GM19395 (cell line): ENCODE data around the gene PLK3.
"Not testable (repeated sequence)": the region's sequence is repeated elsewhere in the genome, so short reads cannot be mapped to it uniquely, and the experiment has no call there.

Experiments used
- ATAC-seq: cut with Tn5 transposase; IDR thresholded peaks from one replicate; pipeline ENCODE4 v1.9.1; 2021; ENCODE audit warnings: mild to moderate bottlenecking, moderate library complexity; ENCODE audit not compliant: unreplicated experiment

Gene PLK3

GRCh38 chr1:44786841-44787426 is 13.2 kb upstream of the PLK3 start:
- ATAC-seq = no peak

GRCh38 chr1:44787506-44787905 is 12.7 kb upstream of the PLK3 start:
- no peak for ATAC-seq

- no peak for ATAC-seq
These were observed 11.9 kb upstream of the PLK3 start, which contains the start of gene BEST4 for GRCh38 chr1:44788120-44788860. Gene BEST4 (minus strand): TSS chr1:44788170. CDS start chr1:44787705, 465 bp downstream.

GRCh38 chr1:44790968-44791801 is 9.0 kb upstream of the PLK3 start:
- no peak for ATAC-seq

- no peak for ATAC-seq
These were observed 7.3 kb upstream of the PLK3 start for GRCh38 chr1:44792736-44793502.

GRCh38 chr1:44797886-44798285 is 2.3 kb upstream of the PLK3 start:
- ATAC-seq = not testable (repeated sequence)

- ATAC-seq = no peak
These were observed 1.5 kb upstream of the PLK3 start for GRCh38 chr1:44798481-44799365.

GRCh38 chr1:44801491-44802305 is 1.5 kb downstream of the PLK3 start:
- no peak for ATAC-seq

- no peak for ATAC-seq
These were observed 2.3 kb downstream of the PLK3 start for GRCh38 chr1:44802306-44803061.

GRCh38 chr1:44803062-44803311 is 2.8 kb downstream of the PLK3 start:
- ATAC-seq = no peak

- ATAC-seq = no peak
These were observed 3.3 kb downstream of the PLK3 start for GRCh38 chr1:44803312-44804095.

- no peak for ATAC-seq
These were observed 5.3 kb downstream of the PLK3 start for GRCh38 chr1:44805311-44806024.

- no peak for ATAC-seq
These were observed 6.0 kb downstream of the PLK3 start for GRCh38 chr1:44806025-44806703.

GRCh38 chr1:44806704-44807363 is 6.7 kb downstream of the PLK3 start, which contains the start of gene DYNLT4:
Gene DYNLT4 (minus strand): TSS chr1:44807351. CDS start chr1:44806668, 683 bp downstream.
- no peak for ATAC-seq

- ATAC-seq = peak; percentile 37
These were observed 7.3 kb downstream of the PLK3 start for GRCh38 chr1:44807364-44808062.
